GM15510 (cell line): ENCODE data around the gene MYL6.
A peak's percentile ranks its signal among the peaks of the same experiment; 100 is the strongest.

ENCODE experiments used
- POLR2A ChIP-seq: IDR thresholded peaks from 3 replicates; pipeline ENCODE4 v1.6.1; 2011; ENCODE audit warnings: borderline replicate concordance; ENCODE audit not compliant: insufficient read length; ENCODE audit errors: extremely low read depth

Gene MYL6

DNA sequence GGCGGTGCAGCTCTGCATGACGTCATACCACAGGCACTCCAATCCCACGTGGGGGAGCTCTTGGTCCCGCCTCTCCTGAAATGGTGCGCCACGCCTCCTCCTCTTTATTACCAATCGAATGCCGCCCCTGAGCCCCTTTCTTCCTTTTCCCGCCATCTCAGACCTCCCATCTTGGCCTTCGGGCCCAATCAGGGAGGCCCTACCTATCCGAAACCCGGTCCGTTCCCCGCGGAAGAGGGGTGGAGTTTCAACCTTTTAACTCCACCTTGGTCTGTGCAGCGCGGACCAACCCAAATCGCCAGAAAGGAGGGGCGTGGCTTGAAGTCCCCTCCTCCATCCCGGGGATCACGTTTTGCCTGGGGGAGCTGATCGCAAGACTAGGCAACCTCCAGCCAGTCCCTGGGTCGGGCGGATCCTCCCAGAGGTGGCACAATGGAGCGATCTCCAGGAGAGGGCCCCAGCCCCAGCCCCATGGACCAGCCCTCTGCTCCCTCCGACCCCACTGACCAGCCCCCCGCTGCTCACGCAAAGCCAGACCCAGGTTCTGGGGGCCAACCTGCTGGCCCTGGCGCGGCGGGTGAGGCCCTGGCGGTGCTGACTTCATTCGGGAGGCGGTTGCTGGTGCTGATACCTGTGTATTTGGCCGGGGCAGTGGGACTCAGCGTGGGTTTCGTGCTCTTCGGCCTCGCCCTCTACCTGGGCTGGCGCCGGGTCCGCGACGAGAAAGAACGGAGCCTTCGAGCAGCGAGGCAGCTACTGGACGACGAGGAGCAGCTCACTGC, 30.1 kb upstream of the MYL6 start, which contains the start of gene ESYT1:
ESYT1 (plus strand) TSS at position 380 of the 782 bp plus-strand sequence; CDS start at position 433, 53 bp downstream.
- TF ChIP-seq POLR2A = peak; percentile 71

DNA sequence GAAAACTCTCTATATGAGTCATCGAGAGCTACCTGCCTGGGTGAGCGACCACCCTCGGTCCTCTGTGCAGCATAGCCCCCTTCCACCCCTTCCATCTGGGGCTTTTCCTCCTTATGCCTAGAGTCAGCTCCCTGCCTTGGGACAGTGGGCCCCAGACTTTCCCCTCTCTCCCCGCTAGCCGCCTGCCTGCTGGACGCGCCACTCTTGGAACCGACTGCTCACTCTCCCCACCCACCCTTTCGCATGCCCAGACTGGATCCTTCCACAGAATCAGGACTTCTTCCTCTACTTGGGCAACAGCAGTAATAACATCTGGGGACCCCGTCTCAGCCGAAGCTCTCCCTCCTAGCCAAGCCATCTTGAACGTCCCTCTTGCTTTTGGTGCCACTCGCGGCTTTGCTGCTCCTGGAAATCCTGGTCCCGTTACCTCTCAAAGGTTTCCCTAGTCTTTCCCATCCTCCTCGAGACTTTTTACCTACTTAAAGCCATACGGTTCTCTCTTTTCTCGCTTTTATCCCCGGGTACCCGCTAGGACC, 29.4 kb upstream of the MYL6 start:
- no peak for TF ChIP-seq POLR2A

DNA sequence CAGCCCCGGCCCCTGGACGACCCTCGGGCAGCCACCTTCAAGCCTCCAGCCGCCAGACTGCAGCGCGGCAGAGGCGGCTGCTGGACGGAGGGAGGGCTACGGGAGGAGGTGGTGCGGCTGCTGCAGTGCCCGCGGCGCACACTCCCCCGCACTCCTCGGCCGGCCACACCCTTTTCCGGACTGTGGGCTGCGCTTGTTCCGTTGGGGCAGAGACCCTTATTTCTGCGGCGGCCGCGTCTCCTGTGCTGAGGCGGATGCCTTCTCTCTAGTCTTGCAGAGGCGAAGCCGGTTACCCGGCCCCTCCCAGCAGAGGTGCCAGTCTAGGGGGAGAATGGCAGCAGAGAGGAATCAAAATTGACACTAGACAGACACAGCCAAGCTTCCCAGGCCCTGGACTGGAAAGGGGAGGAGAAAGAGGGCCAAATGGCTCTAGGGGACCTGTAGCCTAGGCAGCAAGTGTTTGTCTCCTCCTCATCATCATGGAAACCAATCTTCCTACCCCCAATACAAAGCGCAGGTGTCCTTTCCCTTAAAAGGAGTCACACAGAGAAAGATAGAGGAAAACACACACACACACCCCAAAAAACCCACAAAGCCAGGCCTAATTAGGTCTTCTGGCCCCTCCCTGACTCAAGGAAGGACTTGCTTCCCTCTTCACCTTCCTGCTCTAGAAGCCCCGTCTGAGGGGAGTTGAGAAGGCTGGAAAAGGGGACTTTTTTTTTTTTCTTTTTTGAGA, 28.8 kb upstream of the MYL6 start:
- peak; percentile 69 for TF ChIP-seq POLR2A

DNA sequence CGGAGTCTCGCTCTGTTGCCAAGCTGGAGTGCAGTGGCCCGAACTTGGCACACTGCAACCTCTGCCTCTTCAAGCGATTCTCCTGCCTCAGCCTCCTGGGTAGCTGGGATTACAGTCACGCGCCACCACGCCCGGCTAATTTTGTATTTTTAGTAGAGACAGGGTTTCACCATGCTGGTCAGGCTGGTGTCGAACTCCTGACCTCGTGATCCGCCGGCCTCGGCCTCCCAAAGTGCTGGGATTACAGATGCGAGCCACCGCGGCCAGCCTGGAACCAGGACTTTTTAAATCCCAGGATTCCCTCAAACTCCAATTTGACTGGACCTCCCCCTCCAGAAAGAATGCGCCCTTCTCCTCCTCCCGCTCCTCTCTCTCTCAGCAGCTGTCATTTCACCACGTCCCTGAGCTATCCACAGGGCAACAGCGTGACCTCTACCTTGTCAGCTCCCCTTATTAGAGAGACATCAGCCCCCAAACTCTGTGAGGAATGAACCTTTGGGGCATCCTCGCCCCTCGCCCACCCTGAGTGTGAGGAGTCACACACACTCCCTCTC, 28.1 kb upstream of the MYL6 start:
- TF ChIP-seq POLR2A = no peak

DNA sequence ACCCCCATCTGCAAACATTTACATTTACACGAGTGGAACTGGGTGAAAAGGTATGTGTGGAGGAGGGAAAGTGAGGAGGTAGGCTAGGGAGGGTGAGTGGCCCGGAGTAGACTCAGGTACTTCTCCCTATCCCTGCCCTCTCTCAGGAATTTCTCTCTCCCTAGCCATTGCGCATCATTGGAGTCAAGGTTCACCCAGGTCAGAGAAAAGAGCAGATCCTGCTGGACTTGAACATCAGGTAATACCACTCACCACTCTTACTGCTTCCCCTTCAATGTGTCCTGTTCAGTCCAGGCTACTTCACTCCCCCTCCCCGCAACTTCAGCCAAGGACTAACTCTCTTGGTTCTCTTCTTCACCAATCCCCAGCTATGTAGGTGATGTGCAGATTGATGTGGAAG, 27.3 kb upstream of the MYL6 start:
- TF ChIP-seq POLR2A = no peak

DNA sequence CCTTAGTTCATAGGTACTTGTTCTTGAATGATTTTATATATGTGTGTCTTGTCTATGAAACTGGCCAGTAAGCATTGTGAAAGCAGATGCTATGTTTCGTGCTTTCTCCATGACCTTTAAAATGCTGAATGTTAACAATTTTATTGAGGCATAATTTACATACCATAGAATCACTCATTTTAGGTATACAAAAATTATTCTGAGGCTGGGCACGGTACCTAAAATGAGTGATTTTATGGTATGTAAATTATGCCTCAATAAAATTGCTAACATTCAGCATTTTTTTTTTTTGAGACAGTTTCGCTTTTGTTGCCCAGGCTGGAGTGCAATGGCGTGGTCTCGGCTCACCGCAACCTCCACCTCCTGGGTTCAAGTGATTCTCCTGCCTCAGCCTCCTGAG, 23.3 kb upstream of the MYL6 start:
- no peak for TF ChIP-seq POLR2A

DNA sequence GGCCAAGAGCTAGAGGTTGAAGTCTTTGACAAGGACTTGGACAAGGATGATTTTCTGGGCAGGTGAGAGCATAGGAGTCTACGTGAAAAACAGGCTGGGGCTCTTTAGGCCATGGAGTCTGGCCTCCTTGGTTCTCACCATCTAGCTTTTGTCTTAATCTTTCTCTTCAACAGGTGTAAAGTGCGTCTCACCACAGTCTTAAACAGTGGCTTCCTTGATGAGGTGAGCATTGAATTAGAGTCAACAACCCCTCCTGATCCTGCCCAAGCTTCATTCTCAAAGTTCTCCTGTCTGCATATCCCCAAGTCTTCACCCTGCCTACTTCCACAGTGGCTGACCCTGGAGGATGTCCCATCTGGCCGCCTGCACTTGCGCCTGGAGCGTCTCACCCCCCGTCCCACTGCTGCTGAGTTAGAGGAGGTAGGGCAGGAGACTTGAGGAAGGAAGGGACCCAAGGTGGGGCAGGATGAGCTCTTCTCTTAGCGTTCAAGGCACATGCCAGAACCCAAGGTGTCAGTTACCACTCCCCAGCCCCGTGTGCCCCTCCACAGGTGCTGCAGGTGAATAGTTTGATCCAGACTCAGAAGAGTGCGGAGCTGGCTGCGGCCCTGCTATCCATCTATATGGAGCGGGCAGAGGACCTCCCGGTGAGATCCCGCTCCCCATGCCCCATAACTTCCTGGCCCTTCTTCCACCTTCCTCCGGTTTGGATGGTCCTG, 20.1 kb upstream of the MYL6 start:
- no peak for TF ChIP-seq POLR2A

DNA sequence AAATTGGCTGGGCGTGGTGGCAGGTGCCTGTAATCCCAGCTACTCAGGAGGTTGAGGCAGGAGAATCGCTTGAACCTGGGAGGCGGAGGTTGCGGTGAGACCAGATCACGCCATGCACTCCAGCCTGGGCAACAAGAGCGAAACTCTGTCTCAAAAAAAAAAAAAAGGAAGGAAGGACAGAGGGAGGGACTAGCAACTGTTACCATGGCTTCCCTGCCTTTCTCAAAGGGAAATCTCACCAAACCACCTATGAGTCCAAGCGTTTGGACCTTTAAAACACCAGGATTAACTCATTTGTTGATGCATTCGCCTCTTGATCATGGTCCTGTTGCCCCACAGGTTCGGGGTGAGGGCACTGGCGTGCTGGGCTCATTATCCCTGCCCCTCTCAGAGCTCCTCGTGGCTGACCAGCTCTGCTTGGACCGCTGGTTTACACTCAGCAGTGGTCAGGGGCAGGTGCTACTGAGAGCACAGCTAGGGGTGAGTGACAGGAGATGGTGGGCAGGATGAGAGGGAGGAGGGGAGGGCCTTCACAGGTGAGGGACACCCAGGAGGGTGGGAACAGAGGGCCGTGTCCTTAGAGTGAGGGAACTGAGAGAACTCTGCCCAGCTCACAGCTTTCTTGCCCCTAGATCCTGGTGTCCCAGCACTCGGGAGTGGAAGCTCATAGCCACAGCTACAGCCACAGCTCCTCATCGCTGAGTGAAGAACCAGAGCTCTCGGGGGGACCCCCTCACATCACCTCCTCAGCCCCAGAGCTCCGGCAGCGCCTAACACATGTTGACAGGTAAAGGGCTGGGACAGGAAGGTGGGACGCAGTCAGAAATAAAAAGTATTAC, 16.0 kb upstream of the MYL6 start:
- no peak for TF ChIP-seq POLR2A

DNA sequence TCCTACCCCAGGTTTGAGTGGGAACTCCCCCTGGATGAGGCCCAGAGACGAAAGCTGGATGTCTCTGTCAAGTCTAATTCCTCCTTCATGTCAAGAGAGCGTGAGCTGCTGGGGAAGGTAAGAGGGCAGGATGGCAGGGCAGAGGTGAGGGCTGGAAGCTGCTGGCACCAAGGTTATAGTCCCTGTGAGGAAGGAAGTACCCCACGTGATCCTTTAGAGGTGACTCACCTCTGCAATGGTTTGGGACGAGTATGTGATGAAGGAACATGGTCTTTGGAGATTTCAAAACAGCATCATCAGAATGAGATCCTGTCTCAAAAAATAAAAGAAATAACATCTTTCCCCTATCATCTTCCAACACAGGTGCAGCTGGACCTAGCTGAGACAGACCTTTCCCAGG, 14.9 kb upstream of the MYL6 start:
- TF ChIP-seq POLR2A = no peak

DNA sequence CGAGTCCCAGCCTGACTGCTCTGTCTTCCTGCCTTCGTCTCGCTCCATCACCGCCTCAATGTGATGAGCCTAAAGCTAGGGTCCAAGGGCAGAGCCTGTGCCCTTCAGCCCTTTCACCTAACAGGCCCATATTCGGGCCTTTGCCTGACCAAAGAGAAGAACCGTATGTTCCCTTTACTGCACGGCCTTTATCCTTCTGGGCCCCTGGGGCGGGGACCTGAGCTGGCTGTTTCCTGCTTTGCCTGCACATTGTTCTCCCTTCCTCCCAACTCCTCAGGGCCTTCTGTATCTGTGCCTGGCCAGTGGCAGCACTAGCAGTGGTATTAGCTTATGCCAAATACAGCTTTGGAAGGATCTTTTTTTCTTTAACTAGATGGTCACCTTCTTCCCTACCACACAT, 14.3 kb upstream of the MYL6 start:
- TF ChIP-seq POLR2A = no peak

DNA sequence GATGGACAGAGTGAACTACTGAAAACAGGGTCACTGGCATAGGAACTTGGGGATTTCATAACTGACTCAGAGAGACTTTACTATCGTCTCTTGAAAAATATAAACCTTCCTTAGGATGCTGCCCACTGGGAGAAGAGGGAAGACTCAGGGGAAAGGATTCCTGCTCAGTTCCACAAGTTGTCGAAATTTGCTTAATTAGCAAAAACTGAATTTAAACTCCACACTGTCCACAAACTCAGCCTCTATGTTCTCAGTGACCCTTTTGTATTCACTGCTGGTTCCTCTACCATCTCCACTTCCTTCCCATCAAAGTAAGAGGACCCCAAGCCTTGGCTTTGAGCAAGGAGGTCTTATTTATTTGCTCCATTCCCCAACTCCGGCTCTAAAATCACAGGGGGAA, 12.9 kb upstream of the MYL6 start:
- no peak for TF ChIP-seq POLR2A

DNA sequence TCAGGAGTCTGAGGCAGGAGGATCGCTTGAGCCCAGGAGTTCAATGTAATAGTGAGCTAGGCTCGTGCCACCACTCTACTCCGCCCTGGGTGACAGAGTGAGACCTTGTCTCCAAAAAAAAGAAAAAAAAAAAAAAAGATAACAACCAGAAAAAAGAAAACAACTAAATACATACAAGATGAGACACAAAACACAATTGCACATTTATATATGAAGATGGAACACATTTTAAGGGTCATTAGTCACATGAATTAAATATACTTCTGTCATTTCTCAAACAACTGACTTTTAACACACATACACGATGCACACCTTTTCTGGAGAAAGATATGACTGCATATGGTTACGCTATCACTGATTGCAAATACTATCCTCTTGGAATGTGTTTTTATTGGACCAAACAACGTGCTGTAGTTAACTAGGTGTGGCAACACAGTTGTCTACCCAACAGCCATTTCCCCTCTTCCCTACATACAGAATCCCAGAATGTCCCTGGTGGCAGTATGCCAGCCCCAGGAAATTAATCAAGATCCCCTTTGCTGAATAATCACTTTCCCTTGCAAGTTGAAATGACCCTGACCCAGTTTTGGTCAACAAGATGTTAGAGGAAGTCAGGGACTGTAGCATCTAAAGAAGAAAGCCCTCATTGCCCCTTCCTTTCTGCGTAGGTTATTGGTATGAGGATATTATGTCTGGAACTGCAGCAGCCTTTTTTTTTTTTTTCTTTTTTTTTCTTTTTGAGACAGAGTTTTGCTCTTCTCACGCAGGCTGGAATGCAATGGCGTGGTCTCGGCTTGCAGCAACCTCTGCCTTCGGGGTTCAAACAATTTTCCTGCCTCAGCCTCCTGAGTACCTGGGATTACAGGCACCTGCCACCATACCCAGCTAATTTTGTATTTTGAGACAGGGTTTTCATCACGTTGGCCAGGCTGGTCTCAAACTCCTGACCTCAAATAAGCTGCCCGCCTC, 11.4 kb upstream of the MYL6 start:
- TF ChIP-seq POLR2A = no peak

DNA sequence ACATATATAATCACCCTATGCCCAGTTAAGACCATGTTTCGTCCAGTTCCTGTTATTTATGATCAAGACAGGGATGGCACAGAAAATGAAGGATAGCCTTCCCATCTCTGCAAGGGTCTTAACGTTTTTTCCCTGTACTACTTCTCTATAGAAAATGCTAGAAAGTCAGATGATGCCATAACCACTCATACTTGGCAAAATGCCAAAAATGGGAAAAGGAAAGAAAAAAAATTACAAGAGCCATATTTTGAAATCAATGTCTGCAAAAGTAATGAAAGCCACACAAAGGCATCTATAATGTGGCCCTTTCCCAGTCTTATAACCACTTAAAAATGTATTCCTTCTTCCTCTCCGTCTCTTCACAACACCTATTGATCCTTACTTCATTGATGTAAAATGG, 7.6 kb upstream of the MYL6 start:
- TF ChIP-seq POLR2A = no peak
